HG03378 (cell line): ENCODE results near the gene EEFSEC.

Experiments used
- ATAC-seq: cut with Tn5 transposase; IDR thresholded peaks from one replicate; pipeline ENCODE4 v1.9.1; 2021; ENCODE audit warnings: mild to moderate bottlenecking, moderate library complexity; ENCODE audit not compliant: unreplicated experiment

The EEFSEC gene

DNA sequence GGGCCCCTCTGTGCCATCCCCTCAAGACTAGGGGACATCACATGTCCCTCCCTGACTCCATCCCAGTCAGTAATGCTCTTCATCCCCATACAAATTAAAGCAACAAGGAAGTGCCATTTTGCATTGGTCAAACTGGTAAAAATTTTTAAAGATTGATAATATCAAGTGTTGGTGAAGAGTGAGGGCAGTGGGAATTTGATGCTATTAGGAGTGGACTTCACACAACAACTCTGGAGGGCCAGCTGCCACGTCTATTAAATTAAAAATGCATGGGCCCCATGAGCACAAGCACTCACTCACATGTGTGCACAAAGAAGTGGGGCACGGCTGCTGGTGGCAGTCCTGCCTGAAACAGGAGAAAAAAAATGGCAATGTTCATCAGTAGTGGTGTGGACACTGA, 265.6 kb downstream of the EEFSEC start:
- ATAC-seq, result no peak

GRCh38 chr3:128419311-128419710, 266.0 kb downstream of the EEFSEC start:
- ATAC-seq, result no peak

GRCh38 chr3:128420289-128420688, 267.0 kb downstream of the EEFSEC start:
- ATAC-seq, result no peak

GRCh38 chr3:128420720-128421438, 267.6 kb downstream of the EEFSEC start:
- ATAC-seq, result no peak

DNA sequence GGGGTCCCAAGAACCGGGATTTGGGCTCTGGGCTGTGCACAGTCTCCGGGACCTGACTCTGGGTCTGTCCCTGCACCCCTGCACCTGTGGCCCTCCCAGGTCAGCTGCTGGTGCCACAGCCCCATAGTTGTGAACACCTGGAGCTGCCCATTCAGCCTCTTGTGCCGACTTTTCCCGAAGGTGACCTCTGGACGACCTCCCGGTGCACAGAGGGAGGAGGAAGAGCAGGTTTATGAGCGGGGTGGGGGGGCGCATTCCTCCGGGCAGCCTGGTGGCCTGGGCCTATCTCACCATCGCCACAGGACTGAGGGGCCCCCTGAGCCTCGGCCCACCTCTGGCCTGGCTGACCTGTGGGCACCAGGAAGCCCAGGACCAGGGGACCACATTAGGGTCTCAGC, 268.2 kb downstream of the EEFSEC start:
- ATAC-seq, result no peak

DNA sequence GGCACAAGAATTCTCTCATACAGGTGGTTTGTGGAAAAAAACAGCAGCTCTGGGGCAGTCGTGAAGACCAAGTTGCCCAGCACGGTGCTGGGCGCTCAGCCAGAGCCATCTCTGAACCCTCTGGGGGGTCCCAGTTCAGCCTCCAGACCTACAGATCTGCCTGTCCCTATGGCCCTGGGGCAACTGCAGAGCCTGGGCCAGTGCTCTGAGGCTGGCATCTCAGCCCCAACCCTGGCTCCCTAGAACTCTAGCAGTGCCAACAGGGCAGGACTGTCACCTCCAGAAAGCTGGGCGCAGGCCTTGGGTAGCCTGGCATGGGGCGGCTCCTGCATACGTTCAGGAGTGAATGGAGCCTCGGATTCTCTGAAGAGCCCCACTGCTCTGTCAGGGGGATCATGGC, 268.7 kb downstream of the EEFSEC start:
- no peak for ATAC-seq

DNA sequence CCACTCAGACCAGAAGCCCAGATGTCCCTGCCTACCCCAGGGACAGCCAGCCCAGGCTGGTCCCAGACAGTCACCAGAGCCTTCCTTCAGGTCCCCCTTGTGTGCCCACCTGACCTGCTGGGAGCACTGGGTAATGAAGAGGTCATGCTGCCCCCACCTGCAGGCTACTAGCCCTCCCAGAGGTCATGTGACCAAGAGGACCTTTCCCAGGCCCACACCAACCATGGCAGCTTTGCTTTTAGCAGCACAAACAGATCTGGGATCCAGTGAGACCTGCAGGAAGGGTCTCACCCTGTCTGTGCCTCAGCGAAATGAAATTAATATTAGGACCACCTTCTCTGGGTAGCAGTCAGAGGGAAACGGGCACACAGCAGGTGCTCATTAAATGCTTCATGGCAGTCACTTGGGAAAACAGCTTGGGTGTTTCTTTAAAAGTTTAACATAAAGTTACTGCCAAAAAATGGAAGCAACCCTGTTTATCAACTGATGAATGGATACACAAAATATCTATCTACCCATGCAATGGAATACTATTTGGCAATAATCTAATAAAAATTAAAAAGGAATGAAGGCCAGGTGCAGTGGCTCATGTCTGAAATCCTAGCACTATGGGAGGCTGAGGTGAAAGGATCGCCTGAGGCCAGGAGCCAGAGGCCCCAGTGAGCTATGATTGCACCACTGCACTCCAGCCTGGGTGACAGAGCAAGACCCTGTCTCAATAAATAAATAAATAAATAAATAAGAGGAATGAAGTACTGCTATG, 269.7 kb downstream of the EEFSEC start:
- no peak for ATAC-seq

DNA sequence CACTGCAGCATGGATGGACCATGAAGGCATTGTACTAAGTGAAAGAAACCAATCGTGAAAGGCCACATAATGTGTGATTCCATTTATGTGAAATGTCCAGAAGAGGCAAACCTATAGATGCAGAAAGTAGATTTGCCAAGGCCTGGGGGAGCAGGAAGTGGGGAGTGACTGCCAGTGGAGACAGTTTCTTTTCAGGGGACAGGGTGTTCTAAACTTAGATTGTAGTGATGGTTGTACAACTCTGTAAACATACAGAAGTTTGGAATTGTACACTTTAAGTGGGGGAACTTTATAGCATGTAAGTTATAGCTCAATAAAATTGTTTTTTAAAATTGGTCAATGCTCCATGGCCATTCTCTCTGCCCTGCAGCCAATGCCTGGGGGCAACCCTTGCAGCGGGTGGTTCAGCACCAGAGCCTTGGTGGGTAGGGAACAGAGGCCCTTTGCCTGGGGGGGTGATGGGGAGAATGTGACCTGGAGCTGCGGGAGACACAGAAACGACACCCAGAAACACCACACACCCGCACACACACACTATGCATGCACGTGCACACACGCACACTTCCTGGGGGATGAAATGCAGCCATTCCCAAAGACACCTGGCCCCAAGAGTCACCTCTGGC, 270.4 kb downstream of the EEFSEC start:
- ATAC-seq, result no peak

GRCh38 chr3:128424508-128425069, 271.3 kb downstream of the EEFSEC start:
- no peak for ATAC-seq

- no peak for ATAC-seq
These were observed 272.0 kb downstream of the EEFSEC start for GRCh38 chr3:128425142-128425845.

GRCh38 chr3:128425846-128426127, 272.5 kb downstream of the EEFSEC start:
- no peak for ATAC-seq

GRCh38 chr3:128426128-128426921, 273.0 kb downstream of the EEFSEC start:
- ATAC-seq, result no peak

GRCh38 chr3:128427175-128427857, 274.0 kb downstream of the EEFSEC start:
- ATAC-seq, result no peak

DNA sequence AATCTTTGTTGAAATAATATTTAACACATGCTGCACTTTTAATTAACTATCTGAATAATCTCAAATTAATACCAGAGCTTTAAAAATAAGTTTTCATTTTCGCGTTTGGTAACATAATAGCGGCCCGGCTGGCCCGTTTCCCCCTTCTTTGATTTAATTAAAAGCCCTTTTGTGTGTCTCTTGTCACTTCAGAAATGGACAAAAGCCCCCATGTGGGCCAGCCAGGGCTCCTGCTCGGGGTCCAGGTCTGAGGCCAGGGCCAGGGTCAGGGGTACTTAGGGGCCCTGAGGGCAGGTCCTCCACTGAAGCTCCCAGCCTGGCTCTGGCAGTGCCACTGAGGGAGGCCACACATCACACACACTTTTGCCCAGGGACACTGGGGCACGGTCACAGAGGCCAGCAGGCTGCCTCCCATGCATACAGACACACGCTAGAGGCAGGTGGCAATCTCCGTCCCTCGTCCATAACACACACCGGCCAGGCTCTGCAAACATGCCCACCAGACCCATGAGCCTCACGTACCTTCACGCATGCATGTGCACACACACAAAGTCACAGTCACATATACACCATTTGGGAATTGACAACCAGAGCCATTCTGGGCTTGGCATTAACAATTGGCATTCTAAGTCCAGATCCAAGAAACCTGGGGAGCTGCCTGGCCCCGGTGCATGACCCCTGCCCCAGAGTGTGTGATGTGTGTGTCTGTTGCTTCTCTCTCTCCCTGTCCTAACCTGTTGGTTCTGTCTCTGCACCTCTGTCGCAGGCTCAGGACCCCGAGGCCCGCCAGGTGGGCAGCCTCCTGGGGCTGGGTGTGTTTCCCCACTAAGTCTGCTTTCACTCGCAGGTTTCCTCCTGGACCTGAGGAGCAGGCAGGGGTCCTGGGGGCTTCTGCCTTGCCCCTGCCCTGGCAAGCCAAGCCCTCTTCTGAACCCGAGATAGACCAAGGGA, 274.9 kb downstream of the EEFSEC start:
- no peak for ATAC-seq

DNA sequence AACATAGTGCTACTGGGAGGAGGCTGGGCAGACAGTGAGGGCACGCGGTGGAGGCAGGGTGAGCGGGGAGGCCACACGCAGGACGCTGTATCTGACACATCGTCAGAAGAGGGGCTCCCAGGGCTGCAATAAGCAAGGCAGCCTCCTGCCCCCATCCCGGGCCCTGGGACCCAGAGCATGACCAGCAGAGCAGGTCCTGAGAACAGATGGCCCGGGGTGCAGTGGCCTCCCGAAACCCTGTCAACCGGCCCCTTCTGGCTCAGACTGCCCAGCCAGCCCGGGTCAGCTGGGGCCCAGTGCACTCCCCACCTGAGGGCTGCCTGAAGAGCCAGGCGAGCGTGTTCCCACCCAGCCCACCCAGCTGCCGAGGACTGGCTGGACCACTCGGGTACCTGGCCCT, 276.0 kb downstream of the EEFSEC start:
- ATAC-seq, result no peak

- ATAC-seq, result no peak
These were observed 276.5 kb downstream of the EEFSEC start for GRCh38 chr3:128429751-128430150.

- no peak for ATAC-seq
These were observed 277.0 kb downstream of the EEFSEC start for GRCh38 chr3:128430301-128430700.

- ATAC-seq, result no peak
These were observed 277.4 kb downstream of the EEFSEC start for GRCh38 chr3:128430731-128431130.

GRCh38 chr3:128431803-128432300, 278.6 kb downstream of the EEFSEC start:
- ATAC-seq, result no peak
